HG03175 (cell line): Measurements from ENCODE around the gene UCKL1.
"Not testable (repeated sequence)": the region's sequence is repeated elsewhere in the genome, so short reads cannot be mapped to it uniquely, and the experiment has no call there.

Source experiments
- ATAC-seq: cut with Tn5 transposase; IDR thresholded peaks from one replicate; pipeline ENCODE4 v1.9.1; 2021; ENCODE audit warnings: mild to moderate bottlenecking, moderate library complexity; ENCODE audit not compliant: unreplicated experiment

UCKL1 gene

DNA sequence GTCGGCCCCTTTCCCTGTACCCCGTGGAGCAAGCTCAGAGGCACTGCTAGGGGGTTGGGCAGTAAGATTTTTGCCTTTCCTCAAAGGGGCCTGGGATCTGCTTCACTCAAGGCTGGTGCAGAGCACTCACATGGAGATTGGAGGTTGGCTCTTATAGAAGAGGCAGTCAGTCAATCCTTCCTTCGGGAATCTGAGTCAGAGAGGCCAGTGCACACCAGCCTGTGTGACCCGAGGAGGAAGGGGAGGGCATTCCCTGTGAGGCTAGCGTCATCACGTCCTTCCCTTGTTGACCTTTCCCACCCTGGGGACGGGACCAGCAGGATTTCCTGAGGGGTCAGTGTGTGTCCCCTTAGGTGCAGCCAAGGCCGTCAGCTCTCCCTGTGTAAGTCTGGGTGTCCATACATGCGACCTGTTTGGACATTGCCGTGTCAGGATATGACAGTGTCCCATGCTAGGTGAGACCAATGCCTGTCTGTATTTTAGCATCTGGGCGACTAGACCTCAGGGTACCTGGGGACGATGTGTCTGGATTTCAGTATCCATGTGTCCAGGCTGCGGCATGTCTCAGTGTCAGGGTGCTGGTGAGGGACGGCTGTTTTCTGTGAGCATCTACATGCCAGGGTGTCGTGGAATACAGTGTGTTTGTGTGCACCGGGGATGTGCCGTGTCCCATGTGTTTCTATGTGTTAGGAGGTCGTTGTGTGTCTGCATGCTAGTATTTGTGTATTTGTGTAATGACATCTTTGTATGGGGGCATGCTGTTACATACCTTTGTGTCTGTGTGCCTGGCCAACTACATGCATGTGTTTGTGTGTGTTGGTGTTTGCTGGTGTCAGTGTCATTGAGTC, 16.3 kb upstream of the UCKL1 start:
- ATAC-seq = no peak

GRCh38 chr20:63971960-63972311, 15.7 kb upstream of the UCKL1 start:
- not testable (repeated sequence) for ATAC-seq

DNA sequence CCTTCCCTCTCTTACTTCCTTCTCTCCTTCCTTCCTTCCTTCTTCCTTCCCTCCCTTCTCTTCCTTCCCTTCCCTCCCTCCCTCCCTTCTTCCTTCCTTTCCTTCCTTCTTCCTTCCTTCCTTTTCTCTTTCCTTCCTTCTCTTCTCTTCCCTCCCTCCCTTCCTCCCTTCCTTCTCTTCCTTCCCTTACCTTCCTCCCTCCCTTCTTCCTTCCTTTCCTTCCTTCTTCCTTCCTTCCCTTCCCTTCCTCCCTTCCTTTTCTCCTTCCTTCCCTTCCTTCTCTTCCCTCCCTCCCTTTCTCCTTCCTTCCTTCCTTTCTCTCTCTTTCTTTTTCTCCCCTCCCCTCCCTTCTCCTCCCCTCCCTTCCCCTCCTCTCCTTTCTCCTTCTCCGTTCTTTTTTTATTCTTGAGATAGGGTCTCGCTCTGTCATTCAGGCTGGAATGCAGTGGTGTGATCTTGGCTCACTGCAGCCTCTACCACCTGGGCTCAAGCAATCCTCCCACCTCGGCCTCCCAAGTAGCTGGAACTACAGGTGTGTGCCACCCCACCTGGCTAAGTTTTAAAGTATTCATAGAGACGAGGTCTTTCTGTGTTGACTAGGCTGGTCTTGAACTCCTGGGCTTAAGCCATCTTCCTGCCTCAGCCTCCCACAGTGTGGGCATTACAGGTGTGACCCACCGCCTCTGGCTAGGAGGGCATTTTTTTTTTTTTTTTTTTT, 14.7 kb upstream of the UCKL1 start:
- ATAC-seq = no peak

GRCh38 chr20:63969838-63970713, 13.9 kb upstream of the UCKL1 start, which contains the start of gene ZNF512B:
ZNF512B (minus strand) TSS chr20:63969930; CDS start chr20:63967950, 1,980 bp downstream.
- no peak for ATAC-seq

DNA sequence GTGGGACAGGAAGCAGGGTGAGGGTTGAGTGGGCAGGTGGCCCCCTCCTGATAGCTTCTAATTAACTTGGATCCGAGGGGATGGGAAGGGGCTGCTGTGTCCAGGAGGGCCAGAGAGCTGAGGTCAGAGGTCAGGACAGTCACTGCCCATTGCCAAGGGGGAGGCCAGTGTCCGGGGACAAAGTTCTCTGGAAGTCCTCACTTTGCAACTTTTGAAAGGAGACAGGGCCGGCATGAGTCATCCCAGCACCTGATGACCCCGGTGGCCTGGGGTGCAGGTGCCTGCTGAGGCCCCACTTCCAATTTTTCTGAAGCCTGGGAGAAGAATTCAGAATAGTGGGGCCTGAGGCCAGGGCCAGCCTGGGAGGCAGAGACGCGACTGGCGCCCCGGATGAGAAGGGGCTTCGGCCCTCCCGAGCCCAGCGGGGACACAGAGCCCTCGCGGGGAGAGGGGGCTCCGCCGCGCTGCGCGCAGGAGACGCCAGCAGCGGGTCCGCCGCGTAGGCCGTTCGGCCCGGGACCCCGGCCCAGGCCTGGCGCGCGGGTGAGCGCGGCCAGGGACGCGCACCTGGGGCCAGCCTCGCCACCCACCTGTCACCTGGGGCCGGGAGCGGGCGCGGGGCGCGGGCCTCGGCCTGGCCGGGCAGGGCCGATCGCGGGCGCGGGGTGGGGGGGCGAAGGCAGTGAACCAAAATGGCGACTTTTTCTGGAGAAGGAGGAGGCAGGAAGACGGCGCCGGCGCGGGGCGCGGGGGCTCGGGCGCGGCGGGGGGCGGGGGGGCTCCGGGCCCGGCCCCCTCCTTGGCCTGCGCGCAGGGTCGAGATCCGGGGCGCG, 12.9 kb upstream of the UCKL1 start:
- no peak for ATAC-seq

DNA sequence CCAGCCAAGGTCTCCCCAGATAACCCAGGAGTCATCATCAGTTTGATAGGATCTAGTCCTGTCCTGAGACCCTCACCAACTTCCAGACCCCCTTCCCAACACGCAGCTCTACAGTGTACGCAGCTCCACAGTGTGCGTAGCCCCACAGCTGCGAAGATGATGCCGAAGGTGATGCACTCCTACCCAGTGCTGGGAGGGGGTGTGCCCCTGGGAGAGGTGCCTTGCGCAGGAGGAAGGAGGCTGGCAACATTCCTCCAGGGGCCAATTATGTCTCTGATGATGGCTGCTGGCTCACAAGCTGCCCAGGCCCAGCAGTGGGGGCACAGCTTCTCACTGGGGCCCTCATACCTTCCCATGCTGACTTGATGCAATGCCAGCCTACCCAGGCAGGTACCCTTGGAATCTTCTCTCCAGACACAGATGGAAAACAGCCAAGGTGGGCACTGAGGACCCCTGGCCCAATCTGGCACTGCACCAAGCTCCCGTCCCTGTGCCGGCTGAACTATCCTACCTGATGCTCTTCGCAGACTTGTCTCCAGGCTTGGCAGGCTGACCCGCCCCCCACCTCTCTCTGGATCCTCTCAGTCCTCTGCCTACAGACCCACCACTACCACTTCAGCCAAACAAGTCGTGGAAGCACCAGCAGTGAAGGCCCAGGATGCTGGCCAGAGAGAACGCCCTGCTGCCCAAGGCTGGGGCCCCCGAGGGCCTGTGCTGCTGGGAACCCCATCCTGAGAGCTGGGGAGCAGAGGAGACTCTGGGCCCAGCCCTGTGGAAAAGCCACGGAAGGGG, 12.1 kb upstream of the UCKL1 start:
- ATAC-seq = no peak

- no peak for ATAC-seq
Observed at GRCh38 chr20:63967330-63968135, 11.3 kb upstream of the UCKL1 start.

DNA sequence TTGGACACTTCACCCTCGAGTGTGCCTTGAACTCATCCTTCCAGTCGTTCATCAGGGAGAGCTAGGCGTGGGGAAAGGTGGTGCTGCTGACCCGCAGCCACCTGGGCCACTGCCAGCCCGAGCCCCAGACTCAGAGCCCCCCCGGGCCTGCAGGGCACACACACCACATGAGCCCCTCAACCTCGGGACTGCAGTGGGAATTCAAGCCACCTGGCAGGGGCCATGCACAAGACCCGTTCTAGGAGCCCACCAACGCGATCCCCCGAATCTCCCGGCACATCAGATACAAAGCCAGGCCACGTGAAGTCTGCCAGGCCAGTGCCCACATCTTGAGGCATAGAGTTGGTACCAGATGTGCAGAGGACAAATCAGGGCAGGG, 10.7 kb upstream of the UCKL1 start:
- no peak for ATAC-seq

GRCh38 chr20:63966172-63966943, 10.1 kb upstream of the UCKL1 start:
- no peak for ATAC-seq

- no peak for ATAC-seq
Observed at GRCh38 chr20:63964412-63964811, 8.2 kb upstream of the UCKL1 start.

DNA sequence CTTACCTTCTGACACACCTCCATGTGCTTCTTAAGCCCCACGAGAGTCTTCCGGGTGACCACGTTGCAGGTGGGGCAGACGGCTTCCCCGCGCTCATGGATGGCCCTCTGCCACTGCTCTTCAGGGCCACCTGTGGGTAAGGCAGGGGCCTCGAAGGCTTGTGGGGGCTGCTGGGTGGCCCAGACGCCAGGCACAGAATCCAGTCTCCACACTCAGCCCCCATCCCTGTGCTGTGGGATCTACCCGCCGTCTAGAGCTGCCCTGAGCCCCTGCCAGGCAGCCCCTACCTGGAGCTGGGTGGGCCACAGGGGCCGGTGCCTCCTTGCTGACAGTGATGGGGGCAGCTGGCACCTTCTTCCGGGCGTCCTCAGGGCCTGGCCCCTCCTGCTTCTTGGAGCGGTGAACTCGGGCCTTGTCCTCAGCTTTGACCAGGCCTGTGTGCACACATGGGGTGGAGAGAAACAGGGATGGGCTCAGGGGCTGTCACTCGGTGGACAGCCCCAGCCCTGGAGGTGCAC, 7.6 kb upstream of the UCKL1 start:
- ATAC-seq = no peak

DNA sequence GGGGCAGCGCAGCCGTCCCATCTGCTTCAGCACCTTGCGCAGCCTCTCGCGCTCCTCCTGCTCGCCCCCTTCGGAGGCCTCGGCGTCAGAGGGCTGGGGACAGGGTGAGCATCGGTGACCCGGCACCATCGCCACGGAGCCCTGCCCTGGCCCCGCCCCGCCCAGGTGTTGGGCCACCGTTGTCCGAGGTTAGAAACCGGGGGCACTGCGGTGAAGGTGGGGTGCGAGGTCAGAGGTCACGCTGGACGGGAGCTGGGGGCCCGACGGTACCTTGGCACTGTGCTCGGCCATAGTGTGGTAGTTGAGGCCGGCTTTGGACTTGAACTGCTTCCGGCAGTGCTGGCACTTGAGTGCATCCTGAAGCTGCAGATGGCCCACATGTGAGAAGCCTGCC, 7.1 kb upstream of the UCKL1 start:
- no peak for ATAC-seq

- no peak for ATAC-seq
Observed at GRCh38 chr20:63962426-63963347, 6.5 kb upstream of the UCKL1 start.

DNA sequence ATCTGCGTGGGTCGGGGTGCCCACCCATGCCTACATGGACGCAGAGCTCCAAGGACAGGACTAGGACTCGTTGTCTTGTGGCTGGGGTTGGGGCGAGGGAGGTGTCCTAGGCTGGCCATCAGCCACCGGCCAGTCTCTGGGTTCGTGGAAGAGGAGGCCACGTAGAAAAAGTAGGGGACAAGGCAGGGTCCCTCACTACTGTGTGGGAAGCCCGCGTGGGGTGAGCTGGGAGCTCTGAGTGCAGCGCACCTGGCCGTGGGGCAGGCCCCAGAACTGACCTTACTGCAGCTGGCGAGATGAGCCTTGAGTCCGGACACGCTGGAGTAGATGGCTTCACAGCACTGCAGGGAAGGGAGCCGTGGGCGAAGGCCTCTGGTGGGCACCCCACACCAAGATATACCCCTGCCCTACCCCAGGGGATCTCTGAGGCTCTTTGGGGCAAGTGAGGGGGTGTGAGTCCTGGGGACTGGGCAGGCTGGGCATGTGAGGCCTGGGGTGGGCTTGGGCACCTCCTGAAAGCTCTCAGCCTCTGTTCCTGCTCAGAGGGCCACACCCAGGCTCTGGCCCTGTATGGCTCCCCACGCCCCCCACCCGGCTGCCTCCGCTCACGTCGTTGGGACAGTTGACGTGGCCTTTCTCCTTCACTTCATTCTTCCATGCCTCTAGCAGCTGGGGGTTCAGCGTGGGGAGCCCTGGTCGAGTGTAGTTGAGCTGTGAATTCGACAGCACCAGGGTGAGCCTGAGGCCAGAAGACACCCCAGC, 5.6 kb upstream of the UCKL1 start:
- ATAC-seq = no peak

GRCh38 chr20:63960654-63961621, 4.7 kb upstream of the UCKL1 start:
- not testable (repeated sequence) for ATAC-seq
